Stimulated activated CD8-positive, alpha-beta memory T cell treated with anti-CD3 and anti-CD28 coated beads, Interleukin-4, amount 100 ng/mL, for 24 hours (primary cell): Measurements from ENCODE around the gene CELF2.

Source experiments
- DNase-seq: peaks from one replicate; pipeline ENCODE4 v3.0.0-alpha.2; 2020; ENCODE audit warnings: low read depth

Gene CELF2

GRCh38 chr10:11058965-11059364, 41.3 kb downstream of the CELF2 start:
- DNase-seq, result no peak

GRCh38 chr10:11063856-11064255, 46.2 kb downstream of the CELF2 start:
- no peak for DNase-seq

GRCh38 chr10:11064832-11065231, 47.2 kb downstream of the CELF2 start:
- DNase-seq, result no peak

GRCh38 chr10:11065567-11065966, 47.9 kb downstream of the CELF2 start:
- DNase-seq, result no peak

GRCh38 chr10:11066520-11066919, 48.8 kb downstream of the CELF2 start:
- DNase-seq, result no peak

GRCh38 chr10:11068861-11069633, 51.4 kb downstream of the CELF2 start:
- no peak for DNase-seq

- DNase-seq, result no peak
Observed at GRCh38 chr10:11073410-11073809, 55.7 kb downstream of the CELF2 start.

- no peak for DNase-seq
Observed at GRCh38 chr10:11074536-11075267, 57.0 kb downstream of the CELF2 start.

- DNase-seq, result no peak
Observed at GRCh38 chr10:11076221-11076620, 58.5 kb downstream of the CELF2 start.

GRCh38 chr10:11080564-11080984, 62.9 kb downstream of the CELF2 start:
- no peak for DNase-seq

- DNase-seq, result no peak
Observed at GRCh38 chr10:11081408-11081807, 63.7 kb downstream of the CELF2 start.

GRCh38 chr10:11082526-11082925, 64.9 kb downstream of the CELF2 start:
- DNase-seq, result no peak

- DNase-seq, result no peak
Observed at GRCh38 chr10:11083051-11083450, 65.4 kb downstream of the CELF2 start.

- no peak for DNase-seq
Observed at GRCh38 chr10:11085545-11085944, 67.9 kb downstream of the CELF2 start.

- DNase-seq, result no peak
Observed at GRCh38 chr10:11086177-11086840, 68.6 kb downstream of the CELF2 start.

- no peak for DNase-seq
Observed at GRCh38 chr10:11087372-11087771, 69.7 kb downstream of the CELF2 start.

- DNase-seq, result no peak
Observed at GRCh38 chr10:11088709-11089108, 71.0 kb downstream of the CELF2 start.

GRCh38 chr10:11089272-11089671, 71.6 kb downstream of the CELF2 start:
- no peak for DNase-seq

GRCh38 chr10:11091517-11092102, 73.9 kb downstream of the CELF2 start:
- no peak for DNase-seq

GRCh38 chr10:11093771-11094736, 76.4 kb downstream of the CELF2 start:
- DNase-seq, result no peak

- DNase-seq, result no peak
Observed at GRCh38 chr10:11095374-11095801, 77.7 kb downstream of the CELF2 start.
